GM12878 (cell line): ENCODE results near the gene CMTM1. TPM values are rescaled to one million over a fixed set of nuclear protein-coding genes. Genes with fewer than 3 reads are reported as not detected.

Source experiments
- CBX5 ChIP-seq: sonication (generic); IDR thresholded peaks from 2 replicates; pipeline ENCODE4 v1.6.1; 2016; ENCODE audit warnings: low read depth, moderate library complexity, mild to moderate bottlenecking, inconsistent platforms
- RAD21 ChIP-seq: IDR thresholded peaks from 2 replicates; pipeline ENCODE4 v1.6.1; 2011; ENCODE audit warnings: mild to moderate bottlenecking, low read depth, low read length, moderate library complexity; ENCODE audit not compliant: insufficient read depth
- SMARCA5 ChIP-seq: fragments of 450-650 bp; IDR thresholded peaks from 2 replicates; pipeline ENCODE4 v1.6.1; 2017; ENCODE audit warnings: mild to moderate bottlenecking
- SP1 ChIP-seq: IDR thresholded peaks from one replicate; pipeline ENCODE4 v1.6.1; 2011; ENCODE audit warnings: low read depth, low read length
- SPI1 ChIP-seq: IDR thresholded peaks from 2 replicates; pipeline ENCODE4 v1.6.1; 2011; ENCODE audit warnings: low read depth, mild to moderate bottlenecking, low read length, moderate library complexity, borderline replicate concordance; ENCODE audit not compliant: insufficient read depth
- SREBF2 ChIP-seq: IDR thresholded peaks from 2 replicates; pipeline ENCODE4 v1.6.1; 2012; ENCODE audit warnings: mild to moderate bottlenecking, low read length
- TARDBP ChIP-seq: IDR thresholded peaks from 2 replicates; pipeline ENCODE4 v1.6.1; 2016; ENCODE audit warnings: borderline replicate concordance
- TBL1XR1 ChIP-seq: IDR thresholded peaks from 2 replicates; pipeline ENCODE4 v1.6.1; 2012; ENCODE audit warnings: low read depth, low read length, improper control_type of control experiment
- ZNF24 ChIP-seq: fragments of 450-650 bp; IDR thresholded peaks from 2 replicates; pipeline ENCODE4 v1.6.1; 2017; ENCODE audit warnings: antibody characterized with exemption, mild to moderate bottlenecking
- ZNF687 ChIP-seq: fragments of 450-650 bp; IDR thresholded peaks from 2 replicates; pipeline ENCODE4 v1.6.1; 2017; ENCODE audit warnings: mild to moderate bottlenecking, moderate library complexity
- polyA plus RNA-seq, 11 experiments: library from polyadenylated mRNA; depleted of rRNA in 4 of 11; unstranded in 6 of 11; stranded (reverse) in 5 of 11; fragments of >200 nt; fragmentation: Nextera tagmentation in 4 of 11; fragmentation: Illumina TruSeq in 1 of 11; extraction: Ambion mirVana in 4 of 11; extraction: Trizol in 1 of 11; gene quantifications; 1 replicate in 1 of 11; 2 replicates in 10 of 11; pipeline versions ENCODE4 v1.2.1 to v1.2.3, GENCODE V29; 2011 to 2016; ENCODE audit warnings: inconsistent platforms in 2 of 11, missing spikeins in 2 of 11, low read depth in 1 of 11
- total RNA-seq, 4 experiments: library from RNA; depleted of rRNA in 3 of 4; stranded (reverse); fragments of >200 nt in 3 of 4; fragmentation: Illumina TruSeq in 1 of 4; extraction: Trizol in 1 of 4; gene quantifications; 2 replicates each; pipeline versions ENCODE4 v1.2.1 to v1.2.3, GENCODE V29; 2013 to 2021

CMTM1 gene
- total and polyA plus RNA-seq, 10 of the 15 experiments (the other 5 are each of a cell fraction or from before 2014, with no cell fraction given): 0.09 to 3.0 (median 1.4) TPM; not detected in 2

GRCh38 chr16:66538910-66539309 lies 27.3 kb upstream of the CMTM1 start (continued):
- TF ChIP-seq SPI1 (no peak), SREBF2 (no peak), SMARCA5 (no peak), CBX5 (no peak), SP1 (no peak), TBL1XR1 (no peak), ZNF687 (no peak), ZNF24 (no peak), RAD21 (no peak), TARDBP (no peak)
